22Rv1 (cell line): Measurements from ENCODE around the gene PMM2.
"Not testable (repeated sequence)": the region's sequence is repeated elsewhere in the genome, so short reads cannot be mapped to it uniquely, and the experiment has no call there.

ENCODE experiments used
- H3K27ac ChIP-seq: fragments of 450-650 bp; 2 replicates; pipeline ENCODE4 v1.5.1; 2017
- ZFX ChIP-seq: fragments of 450-650 bp; IDR thresholded peaks from 2 replicates; pipeline ENCODE4 v1.6.1; 2017; ENCODE audit warnings: antibody characterized with exemption, borderline replicate concordance
- TF ChIP-seq, protein P1 (sequence below): fragments of 450-650 bp; IDR thresholded peaks from 2 replicates; pipeline ENCODE4 v1.5.1; 2017; ENCODE audit warnings: mild to moderate bottlenecking

PMM2 gene

DNA sequence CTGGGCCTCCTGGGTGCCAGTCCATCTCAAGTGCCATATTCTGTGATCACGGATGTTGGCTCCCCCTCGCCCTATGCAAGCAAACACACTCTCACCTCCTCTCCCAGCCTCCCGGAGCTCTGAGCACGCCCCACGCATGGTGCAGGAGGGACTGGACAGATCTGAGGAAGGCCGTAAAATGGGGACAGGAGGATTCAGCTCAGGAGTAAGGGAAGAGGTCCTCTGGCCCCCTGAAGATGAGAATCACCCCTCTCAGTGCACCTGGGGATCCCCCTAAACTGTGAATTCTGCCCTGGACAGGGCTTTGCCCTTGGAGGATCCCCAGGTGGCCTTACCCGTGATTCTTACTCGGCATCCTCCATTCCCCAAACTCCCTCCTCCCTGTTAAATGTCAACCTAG lies 15.8 kb upstream of the PMM2 start:
- no peak overlapping the region for H3K27ac ChIP-seq
- TF ChIP-seq, protein P1, sequence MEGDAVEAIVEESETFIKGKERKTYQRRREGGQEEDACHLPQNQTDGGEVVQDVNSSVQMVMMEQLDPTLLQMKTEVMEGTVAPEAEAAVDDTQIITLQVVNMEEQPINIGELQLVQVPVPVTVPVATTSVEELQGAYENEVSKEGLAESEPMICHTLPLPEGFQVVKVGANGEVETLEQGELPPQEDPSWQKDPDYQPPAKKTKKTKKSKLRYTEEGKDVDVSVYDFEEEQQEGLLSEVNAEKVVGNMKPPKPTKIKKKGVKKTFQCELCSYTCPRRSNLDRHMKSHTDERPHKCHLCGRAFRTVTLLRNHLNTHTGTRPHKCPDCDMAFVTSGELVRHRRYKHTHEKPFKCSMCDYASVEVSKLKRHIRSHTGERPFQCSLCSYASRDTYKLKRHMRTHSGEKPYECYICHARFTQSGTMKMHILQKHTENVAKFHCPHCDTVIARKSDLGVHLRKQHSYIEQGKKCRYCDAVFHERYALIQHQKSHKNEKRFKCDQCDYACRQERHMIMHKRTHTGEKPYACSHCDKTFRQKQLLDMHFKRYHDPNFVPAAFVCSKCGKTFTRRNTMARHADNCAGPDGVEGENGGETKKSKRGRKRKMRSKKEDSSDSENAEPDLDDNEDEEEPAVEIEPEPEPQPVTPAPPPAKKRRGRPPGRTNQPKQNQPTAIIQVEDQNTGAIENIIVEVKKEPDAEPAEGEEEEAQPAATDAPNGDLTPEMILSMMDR = no peak
- TF ChIP-seq ZFX = no peak

DNA sequence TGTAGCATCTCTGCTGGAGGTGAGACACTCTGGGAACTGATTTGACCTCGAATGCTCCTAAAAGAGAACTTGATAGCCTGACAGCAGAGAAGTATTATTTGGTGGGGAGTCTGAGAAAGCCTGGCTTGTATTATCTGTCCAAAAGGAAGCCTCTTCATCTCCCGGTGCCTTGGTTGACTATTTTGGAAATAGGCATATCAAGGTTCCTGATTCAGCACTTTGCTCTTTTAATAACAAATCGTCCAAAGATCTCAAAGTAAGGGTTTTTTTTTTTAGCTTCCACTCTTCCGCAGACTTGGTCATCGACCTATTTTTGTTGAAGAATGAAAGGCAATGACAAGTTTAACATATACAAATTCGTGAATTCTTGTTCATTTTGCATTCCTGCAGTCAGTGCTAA lies 15.0 kb upstream of the PMM2 start:
- TF ChIP-seq, protein P1 = no peak
- no peak for TF ChIP-seq ZFX

DNA sequence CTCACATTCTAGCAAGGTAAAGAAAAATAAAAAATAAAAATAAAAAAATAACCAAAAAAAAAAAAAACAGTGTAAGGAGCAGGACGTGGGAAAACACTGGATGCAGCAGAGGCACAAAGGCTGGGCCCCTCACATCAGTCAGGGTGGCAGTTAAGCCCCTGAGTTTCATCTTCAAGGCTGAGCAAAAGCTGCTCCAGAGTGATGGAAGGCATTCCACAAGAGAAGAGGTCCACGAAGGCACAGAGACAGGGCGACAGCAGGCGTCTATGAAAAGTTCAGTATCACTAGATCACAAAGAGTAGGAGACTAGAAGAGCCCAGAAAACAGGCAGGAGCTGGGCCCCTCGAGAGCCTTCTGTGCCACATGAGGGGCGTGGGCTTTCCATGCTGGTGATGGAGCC lies 12.2 kb upstream of the PMM2 start:
- TF ChIP-seq, protein P1 = no peak
- TF ChIP-seq ZFX = no peak
- H3K27ac ChIP-seq = no peak overlapping the region

More for the DNA sequence above, 15.0 kb upstream of the PMM2 start:
- H3K27ac ChIP-seq = no peak overlapping the region

DNA sequence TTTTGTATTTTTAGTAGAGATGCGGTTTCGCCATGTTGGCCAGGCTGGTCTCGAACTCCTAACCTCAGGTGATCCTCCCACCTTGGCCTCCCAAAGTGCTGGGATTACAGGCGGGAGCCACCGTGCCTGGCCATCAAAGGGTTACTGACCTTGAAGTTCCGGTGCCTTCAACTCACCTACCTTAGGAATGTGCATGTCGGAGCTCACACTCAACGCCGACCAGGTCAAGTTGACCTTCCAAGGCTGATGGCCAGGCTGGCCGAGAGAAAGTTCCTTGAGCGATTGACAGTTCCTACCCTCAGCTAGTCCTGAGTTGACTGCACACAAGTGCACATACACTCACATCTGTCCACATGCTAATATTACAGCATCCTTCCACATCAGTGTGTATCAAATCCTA lies 11.3 kb upstream of the PMM2 start:
- H3K27ac ChIP-seq = not testable (repeated sequence)

DNA sequence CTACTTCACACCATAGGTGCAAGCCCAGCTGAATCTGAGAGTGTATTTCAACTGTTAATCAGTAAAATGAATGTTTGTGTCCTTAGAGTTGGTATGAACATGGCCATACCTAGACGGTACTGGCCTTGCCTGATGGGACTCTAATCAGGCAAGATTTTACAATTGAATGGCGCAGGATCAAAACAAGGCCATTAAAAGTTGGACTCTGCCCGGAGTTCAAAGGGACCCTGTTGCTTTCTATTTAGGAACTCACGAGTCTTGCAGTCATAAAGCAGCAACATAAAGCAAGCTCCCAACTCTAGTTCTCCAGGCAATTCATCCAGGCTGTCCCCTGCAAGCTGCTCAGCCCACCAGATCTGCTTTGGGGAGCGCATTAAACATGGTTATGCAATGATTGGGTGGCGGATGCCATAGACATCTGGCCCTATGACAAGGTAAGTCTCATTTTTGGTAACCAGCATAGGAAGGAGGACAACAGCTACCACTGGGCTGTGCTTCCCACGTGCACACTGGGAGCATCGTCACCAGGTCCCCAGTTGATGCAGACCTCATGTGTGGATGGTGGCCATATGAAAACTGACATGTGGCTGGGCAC lies 9.0 kb upstream of the PMM2 start:
- H3K27ac ChIP-seq = no peak overlapping the region
- TF ChIP-seq, protein P1 = no peak
- TF ChIP-seq ZFX = no peak

DNA sequence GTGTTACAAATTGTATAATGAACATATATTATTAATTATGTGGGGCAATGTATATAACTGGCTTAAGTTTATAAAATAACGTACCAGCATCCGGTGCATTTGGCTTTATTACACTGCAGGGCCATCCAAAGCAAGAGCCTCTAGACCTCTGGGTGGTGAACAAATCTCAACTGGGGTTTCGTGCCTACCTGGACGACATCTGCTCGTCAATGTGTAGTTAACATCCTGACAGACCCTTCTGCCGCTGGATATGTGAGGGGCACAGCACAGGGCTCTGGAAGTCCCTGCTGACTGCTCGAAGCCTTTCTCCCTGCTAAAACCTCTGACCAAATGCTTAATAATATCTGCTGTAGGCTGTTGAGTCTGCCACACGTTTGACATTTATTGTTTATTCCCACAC lies 2.5 kb upstream of the PMM2 start:
- TF ChIP-seq, protein P1 = no peak
- TF ChIP-seq ZFX = no peak
- H3K27ac ChIP-seq = no peak overlapping the region

DNA sequence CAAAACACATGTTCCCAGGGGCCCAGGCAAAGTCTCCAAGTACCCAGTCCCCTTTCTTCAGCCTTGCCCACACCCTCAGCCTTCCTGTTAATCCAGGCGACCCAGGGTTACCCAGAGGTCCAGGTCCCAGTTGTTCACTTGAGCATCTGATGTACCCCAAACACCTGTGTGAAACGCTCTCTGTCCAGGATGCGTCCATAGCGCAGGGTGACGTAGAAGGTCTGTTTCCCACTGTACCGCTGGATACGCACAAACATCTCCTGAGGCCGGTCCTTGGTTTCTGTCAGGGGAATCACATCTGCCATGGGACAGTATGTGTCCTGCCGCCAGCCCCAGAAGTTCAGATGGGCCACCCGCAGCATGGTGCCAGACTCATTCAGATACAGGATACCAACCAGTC lies 1.8 kb upstream of the PMM2 start:
- no peak overlapping the region for H3K27ac ChIP-seq
- TF ChIP-seq ZFX = no peak
- TF ChIP-seq, protein P1 = no peak
